Neutrophil (primary cell): ENCODE data around the gene OAF.

Experiments used
- H3K27ac ChIP-seq: fragments of 200-600 bp; sonication (generic); 2 replicates; pipeline ENCODE4 v1.5.1; 2016; ENCODE audit warnings: mild to moderate bottlenecking, moderate library complexity
- H3K27me3 ChIP-seq: fragments of 200-600 bp; sonication (generic); 2 replicates; pipeline ENCODE4 v1.6.0; 2016; ENCODE audit warnings: mild to moderate bottlenecking
- H3K36me3 ChIP-seq: fragments of 200-600 bp; sonication (generic); 2 replicates; pipeline ENCODE4 v1.5.1; 2017
- H3K4me1 ChIP-seq, 2 experiments: fragments of 200-600 bp in 1 of 2; sonication (generic) in 1 of 2; 1 replicate in 1 of 2; 2 replicates in 1 of 2; pipeline versions ENCODE4 v1.5.1 to v1.6.1; 2013 to 2016; ENCODE audit warnings: low read depth in 1 of 2, low read length in 1 of 2, mild to moderate bottlenecking in 1 of 2, moderate library complexity in 1 of 2; ENCODE audit not compliant: control insufficient read depth in 1 of 2, insufficient read depth in 1 of 2
- H3K4me3 ChIP-seq, 2 experiments: fragments of 200-600 bp in 1 of 2; sonication (generic) in 1 of 2; 1 replicate in 1 of 2; 2 replicates in 1 of 2; pipeline ENCODE4 v1.5.1; 2013 to 2016; ENCODE audit warnings: low read depth in 1 of 2, low read length in 1 of 2, mild to moderate bottlenecking in 1 of 2, moderate library complexity in 1 of 2
- H3K9me3 ChIP-seq: fragments of 200-600 bp; sonication (generic); 2 replicates; pipeline ENCODE4 v1.5.1; 2016
- TF ChIP-seq, protein P1 (sequence below): fragments of 200-600 bp; sonication (generic); IDR thresholded peaks from 2 replicates; pipeline ENCODE4 v1.5.1; 2016; ENCODE audit warnings: antibody characterized with exemption

The OAF gene

GRCh38 chr11:120191058-120191457 lies 19.8 kb upstream of the OAF start:
- H3K27ac ChIP-seq, result no peak overlapping the region
- TF ChIP-seq, protein P1, sequence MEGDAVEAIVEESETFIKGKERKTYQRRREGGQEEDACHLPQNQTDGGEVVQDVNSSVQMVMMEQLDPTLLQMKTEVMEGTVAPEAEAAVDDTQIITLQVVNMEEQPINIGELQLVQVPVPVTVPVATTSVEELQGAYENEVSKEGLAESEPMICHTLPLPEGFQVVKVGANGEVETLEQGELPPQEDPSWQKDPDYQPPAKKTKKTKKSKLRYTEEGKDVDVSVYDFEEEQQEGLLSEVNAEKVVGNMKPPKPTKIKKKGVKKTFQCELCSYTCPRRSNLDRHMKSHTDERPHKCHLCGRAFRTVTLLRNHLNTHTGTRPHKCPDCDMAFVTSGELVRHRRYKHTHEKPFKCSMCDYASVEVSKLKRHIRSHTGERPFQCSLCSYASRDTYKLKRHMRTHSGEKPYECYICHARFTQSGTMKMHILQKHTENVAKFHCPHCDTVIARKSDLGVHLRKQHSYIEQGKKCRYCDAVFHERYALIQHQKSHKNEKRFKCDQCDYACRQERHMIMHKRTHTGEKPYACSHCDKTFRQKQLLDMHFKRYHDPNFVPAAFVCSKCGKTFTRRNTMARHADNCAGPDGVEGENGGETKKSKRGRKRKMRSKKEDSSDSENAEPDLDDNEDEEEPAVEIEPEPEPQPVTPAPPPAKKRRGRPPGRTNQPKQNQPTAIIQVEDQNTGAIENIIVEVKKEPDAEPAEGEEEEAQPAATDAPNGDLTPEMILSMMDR, result no peak
- H3K4me3 ChIP-seq, result no peak overlapping the region
- H3K36me3 ChIP-seq, result no peaks in the 10 kb centered on the region
- H3K27me3 ChIP-seq, result peaks cover 28% of the 10 kb centered on the region
- no peaks in the 10 kb centered on the region for H3K9me3 ChIP-seq
- H3K4me1 ChIP-seq, result no peaks in the 10 kb centered on the region

GRCh38 chr11:120192831-120193625 lies 17.8 kb upstream of the OAF start:
- TF ChIP-seq, protein P1, result no peak
- H3K4me3 ChIP-seq, result no peak overlapping the region
- peaks cover 43% of the 10 kb centered on the region for H3K27me3 ChIP-seq
- no peaks in the 10 kb centered on the region for H3K4me1 ChIP-seq
- H3K36me3 ChIP-seq, result no peaks in the 10 kb centered on the region
- no peak overlapping the region for H3K27ac ChIP-seq
- no peaks in the 10 kb centered on the region for H3K9me3 ChIP-seq

DNA sequence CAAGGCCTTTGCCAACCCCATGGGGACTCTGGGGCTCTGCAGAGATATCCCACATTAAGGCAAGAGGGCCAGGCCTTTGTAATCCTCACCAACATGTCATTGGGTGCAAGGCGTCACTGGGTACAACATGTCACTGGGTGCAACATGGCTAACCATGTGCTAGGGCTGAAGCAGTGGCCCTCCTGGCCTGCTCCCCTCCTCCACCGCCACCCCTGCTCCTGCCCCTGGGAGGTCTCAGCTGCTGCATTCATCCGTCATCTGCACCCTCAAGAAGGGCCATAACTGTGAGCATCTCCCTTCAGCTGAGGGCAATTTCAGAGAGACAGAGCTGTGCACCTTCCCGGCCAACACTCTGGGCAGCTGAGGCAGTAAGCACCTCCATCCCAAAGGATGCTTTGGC lies 16.7 kb upstream of the OAF start:
- Histone ChIP-seq H3K27me3 (peaks cover 45% of the 10 kb centered on the region), H3K4me3 (no peak overlapping the region)
- TF ChIP-seq, protein P1, result no peak

DNA sequence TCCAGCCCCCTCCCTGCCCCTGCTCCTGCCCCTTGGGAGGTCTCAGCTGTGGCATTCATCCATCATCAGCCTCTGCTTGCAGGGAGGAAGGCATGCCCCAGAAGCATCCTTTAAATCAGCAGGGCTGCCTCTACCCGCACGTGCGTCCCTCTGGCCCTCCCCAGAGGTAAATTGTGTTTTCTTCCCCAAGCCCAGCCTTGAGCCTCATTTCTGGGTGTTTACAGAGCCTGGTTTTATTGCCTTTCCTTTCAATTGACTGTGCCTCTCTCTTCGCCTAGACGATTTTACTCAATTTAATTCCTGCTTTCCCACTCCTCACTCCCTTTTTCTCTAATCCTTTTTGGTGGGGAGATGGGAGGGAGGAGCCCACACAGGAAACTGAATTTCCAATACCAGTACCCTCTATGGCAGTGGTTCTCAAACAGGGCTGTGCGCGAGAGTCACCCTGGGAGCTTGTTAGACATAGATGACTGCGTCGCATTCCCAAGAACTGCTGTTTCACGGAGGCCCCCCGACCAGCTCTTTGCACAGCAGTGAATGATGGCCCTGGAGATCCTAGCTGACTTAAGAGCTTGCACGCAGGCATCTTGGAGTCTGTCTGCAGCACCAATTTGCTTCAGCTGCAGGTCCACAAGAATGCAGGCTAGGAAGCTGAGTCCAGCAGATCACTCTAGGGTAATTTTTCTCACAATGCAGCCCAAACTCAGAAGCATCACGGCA lies 15.1 kb upstream of the OAF start:
- Histone ChIP-seq H3K9me3 (no peaks in the 10 kb centered on the region), H3K4me3 (no peak overlapping the region), H3K27me3 (peaks cover 53% of the 10 kb centered on the region), H3K27ac (no peak overlapping the region), H3K4me1 (no peaks in the 10 kb centered on the region), H3K36me3 (no peaks in the 10 kb centered on the region)
- TF ChIP-seq, protein P1, result no peak

More for the DNA sequence above, 16.7 kb upstream of the OAF start:
- Histone ChIP-seq H3K9me3 (no peaks in the 10 kb centered on the region), H3K4me1 (no peaks in the 10 kb centered on the region), H3K36me3 (no peaks in the 10 kb centered on the region), H3K27ac (no peak overlapping the region)

DNA sequence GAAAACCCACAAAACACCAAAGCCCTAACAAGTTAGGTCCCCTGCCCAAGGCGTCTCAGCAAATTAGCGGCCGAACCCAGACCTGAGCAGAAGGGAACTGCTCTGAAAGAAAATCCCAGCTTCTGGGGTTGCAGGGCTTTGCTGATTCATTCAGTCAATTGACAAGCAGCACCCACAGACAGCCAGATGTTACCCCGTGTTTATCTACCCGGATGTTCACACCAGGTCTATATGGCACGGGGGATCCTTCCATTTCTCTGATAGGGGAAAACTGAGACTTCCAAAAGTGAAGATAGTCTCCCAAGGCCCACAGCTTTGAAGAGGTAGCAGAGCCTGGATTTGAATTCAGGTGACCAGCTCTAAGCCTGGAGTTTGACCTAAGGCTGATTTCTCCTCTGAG lies 14.0 kb upstream of the OAF start:
- H3K9me3 ChIP-seq, result no peaks in the 10 kb centered on the region
- no peaks in the 10 kb centered on the region for H3K36me3 ChIP-seq
- H3K27ac ChIP-seq, result no peak overlapping the region
- no peak overlapping the region for H3K4me3 ChIP-seq
- TF ChIP-seq, protein P1, result no peak
- peaks cover 53% of the 10 kb centered on the region for H3K27me3 ChIP-seq
- H3K4me1 ChIP-seq, result no peaks in the 10 kb centered on the region
